HEK293 (cell line): ENCODE data around the gene AKT1.

Experiments used
- YY1 ChIP-seq: fragments of 450-650 bp; formaldehyde crosslinking; IDR thresholded peaks from 2 replicates; pipeline ENCODE4 v1.5.1; 2018; ENCODE audit warnings: missing biosample characterization, missing genetic modification characterization
- ZFHX2 ChIP-seq: fragments of 450-650 bp; formaldehyde crosslinking; conservative IDR thresholded peaks from 2 replicates; pipeline ENCODE4 v1.5.1; 2016; ENCODE audit warnings: missing biosample characterization, missing genetic modification characterization
- ZNF132 ChIP-seq: fragments of 450-650 bp; formaldehyde crosslinking; IDR thresholded peaks from 2 replicates; pipeline ENCODE4 v1.5.1; 2017; ENCODE audit warnings: missing biosample characterization, missing genetic modification characterization, borderline replicate concordance
- ZNF2 ChIP-seq: fragments of 450-650 bp; formaldehyde crosslinking; IDR thresholded peaks from 2 replicates; pipeline ENCODE4 v1.5.1; 2016; ENCODE audit warnings: missing biosample characterization, missing genetic modification characterization
- ZNF510 ChIP-seq: fragments of 450-650 bp; formaldehyde crosslinking; IDR thresholded peaks from 2 replicates; pipeline ENCODE4 v1.5.1; 2018; ENCODE audit warnings: mild to moderate bottlenecking, missing genetic modification characterization, missing biosample characterization; ENCODE audit not compliant: insufficient replicate concordance
- ZNF600 ChIP-seq: fragments of 450-650 bp; formaldehyde crosslinking; IDR thresholded peaks from 2 replicates; pipeline ENCODE4 v1.5.1; 2016; ENCODE audit warnings: missing biosample characterization, missing genetic modification characterization
- ZNF76 ChIP-seq: fragments of 450-650 bp; formaldehyde crosslinking; IDR thresholded peaks from 2 replicates; pipeline ENCODE4; 2016; ENCODE audit warnings: low read depth, missing biosample characterization, missing genetic modification characterization, borderline replicate concordance
- TF ChIP-seq, protein P1 (sequence below): fragments of 450-650 bp; formaldehyde crosslinking; IDR thresholded peaks from 2 replicates; pipeline ENCODE4 v1.5.1; 2016; ENCODE audit warnings: missing biosample characterization, missing genetic modification characterization

DNA sequence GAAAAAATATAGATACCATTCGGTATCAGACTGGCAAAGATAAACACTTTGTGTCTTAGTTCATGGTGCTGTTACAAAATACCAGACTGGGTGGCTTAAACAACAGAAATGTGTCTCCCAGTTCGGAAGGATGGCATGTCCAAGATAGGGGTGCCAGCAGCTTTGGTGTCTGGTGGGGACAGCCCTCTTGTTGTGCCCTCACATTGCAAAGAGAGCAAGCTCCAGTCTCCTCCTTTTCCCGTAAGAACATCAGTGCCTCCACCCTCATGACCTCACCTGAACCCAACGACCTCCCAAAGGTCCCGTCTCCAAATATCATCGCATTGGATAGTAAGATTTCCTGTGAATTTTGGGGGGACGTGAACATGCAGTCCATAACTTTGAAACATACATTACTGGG is 17.7 kb upstream of the AKT1 start:
- TF ChIP-seq ZFHX2 (tag by site-specific recombination) (no peak), ZNF510 (tag by site-specific recombination) (no peak), ZNF76 (tag by site-specific recombination) (no peak), ZNF2 (tag by site-specific recombination) (no peak), YY1 (tag by site-specific recombination) (no peak), ZNF132 (tag by site-specific recombination) (no peak), ZNF600 (tag by site-specific recombination) (no peak)
- TF ChIP-seq, protein P1, sequence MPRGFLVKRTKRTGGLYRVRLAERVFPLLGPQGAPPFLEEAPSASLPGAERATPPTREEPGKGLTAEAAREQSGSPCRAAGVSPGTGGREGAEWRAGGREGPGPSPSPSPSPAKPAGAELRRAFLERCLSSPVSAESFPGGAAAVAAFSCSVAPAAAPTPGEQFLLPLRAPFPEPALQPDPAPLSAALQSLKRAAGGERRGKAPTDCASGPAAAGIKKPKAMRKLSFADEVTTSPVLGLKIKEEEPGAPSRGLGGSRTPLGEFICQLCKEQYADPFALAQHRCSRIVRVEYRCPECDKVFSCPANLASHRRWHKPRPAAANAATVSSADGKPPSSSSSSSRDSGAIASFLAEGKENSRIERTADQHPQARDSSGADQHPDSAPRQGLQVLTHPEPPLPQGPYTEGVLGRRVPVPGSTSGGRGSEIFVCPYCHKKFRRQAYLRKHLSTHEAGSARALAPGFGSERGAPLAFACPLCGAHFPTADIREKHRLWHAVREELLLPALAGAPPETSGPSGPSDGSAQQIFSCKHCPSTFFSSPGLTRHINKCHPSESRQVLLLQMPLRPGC (tag by site-specific recombination) = no peak
